HG02763 (cell line): ENCODE measurements around the gene ZNF41.
A peak's percentile ranks its signal among the peaks of the same experiment; 100 is the strongest.
"Not testable (repeated sequence)": the region's sequence is repeated elsewhere in the genome, so short reads cannot be mapped to it uniquely, and the experiment has no call there.

Source experiments
- ATAC-seq: cut with Tn5 transposase; IDR thresholded peaks from one replicate; pipeline ENCODE4 v1.9.1; 2021; ENCODE audit warnings: mild to moderate bottlenecking, moderate library complexity; ENCODE audit not compliant: unreplicated experiment

The ZNF41 gene

DNA sequence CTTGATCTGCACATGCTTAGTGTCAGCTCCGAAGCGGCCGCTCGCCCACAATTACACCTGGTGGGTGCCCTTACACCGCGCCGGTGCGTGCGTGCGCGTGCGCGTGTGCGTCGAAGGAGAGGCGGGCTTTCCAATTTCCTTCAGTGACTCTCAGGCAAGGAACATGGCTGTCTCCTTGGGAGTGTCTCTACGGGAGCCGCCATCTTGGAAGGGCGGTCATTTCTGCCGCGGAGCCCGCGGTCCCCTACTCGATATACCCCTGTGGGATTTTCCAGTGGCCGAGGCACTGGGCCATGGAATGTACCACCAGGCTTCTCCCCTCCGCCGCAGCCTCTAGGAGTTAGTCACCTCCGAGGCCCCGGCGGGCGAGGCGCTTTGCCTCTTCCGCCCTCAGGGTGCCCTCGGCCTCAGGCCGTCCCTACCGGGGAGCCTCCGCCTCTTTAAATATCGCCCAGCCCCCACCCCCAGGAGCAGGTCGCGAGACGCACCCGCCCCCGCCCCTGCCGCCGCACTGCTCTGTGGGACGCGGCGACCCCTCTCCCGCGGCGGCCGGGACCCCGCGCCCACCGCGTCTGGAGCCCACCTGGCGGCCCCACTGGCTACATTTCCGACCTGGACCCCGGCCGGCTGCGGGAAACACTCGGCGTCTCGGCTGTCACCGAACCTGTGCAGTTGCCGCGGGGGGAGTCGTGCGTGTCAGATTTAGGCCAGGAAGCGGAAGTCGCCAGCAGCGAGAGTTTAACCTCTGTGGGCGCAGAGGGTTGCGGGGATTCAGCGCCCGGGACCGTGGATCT, at the start of gene ZNF41:
TSS of gene ZNF41 (minus strand) at position 711 of the 794 bp plus-strand sequence. CDS start 15,741 bp downstream, outside the sequence.
- peak; percentile 84 for ATAC-seq

DNA sequence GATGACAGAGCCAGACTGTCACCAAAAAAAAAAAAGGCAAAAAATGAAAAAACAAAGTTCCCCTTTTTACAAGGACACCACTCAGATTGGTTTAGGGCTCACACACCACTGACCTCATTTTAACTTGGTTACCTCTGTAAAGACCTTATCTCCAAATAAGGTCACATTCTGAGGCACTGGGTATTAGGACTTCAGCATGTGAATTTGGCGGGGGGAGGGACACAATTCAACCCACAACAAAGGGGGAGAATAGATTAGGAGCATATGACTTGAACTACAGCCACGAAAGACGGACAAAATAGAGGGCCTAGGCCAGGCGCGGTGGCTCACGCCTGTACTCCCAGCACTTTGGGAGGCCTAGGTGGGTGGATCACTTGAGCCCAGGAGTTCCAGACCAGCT, 47.0 kb upstream of the ZNF41 start:
- ATAC-seq = no peak

DNA sequence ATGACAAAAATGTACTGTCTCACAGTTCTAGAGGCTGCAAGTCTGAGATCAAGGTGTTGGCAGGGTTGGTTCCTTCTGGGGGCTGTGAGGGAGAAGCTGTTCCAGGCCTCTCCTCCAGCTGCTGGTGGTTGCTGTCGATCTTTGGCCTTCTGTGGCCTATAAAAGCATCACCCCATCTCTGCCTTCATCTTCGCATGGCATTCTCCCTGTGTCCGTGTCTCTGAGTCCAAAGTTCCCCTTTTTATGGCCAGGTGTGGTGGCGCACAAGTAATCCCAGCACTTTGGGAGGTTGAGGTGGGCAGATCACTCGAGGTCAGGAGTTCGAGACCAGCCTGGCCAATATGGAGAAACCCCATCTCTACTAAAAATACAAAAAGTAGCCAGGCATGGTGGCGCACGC, 46.5 kb upstream of the ZNF41 start:
- no peak for ATAC-seq

DNA sequence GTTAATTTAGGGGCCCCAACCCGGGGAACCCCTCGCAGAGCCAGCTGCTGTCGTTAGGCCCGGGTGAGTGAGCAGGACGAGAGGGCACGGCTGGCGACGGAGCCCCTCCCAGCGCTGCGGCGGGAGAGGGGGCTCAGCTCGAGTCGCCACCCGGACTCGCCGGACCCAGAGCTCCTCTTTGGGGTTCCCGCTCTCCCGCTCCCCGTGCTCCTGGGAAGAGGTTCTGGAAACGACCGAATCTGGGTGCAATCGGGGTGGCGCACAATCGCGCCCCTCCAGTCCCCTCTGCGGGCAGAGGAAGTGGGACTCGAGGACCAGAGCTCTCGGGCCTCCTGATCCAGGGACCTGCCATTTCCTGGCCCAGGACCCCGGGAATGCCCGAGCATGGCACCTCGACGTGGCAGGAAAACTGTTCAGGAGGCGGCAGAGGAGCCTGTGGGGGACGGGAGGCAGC, 40.7 kb upstream of the ZNF41 start:
- ATAC-seq = no peak

DNA sequence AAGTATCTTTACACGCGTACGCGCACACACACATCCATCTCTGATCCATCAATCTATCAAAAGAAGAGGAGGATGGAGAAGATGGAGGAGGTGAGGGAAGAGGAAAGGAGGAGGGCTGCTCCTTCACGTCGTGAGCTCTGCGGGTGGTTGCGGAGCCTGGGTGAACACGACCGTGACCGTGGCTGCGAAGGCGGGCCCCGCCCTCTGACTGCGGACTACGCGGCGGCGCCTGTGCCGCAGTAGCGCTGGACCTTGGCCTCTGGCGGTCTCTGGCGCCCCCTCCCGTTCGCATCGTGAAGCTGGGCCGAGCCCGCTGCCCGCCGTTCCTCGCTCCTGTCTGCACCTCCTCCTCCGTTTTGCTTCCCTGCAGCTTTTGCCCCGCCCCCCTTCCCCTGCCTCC, 40.3 kb upstream of the ZNF41 start:
- ATAC-seq = peak; percentile 85

DNA sequence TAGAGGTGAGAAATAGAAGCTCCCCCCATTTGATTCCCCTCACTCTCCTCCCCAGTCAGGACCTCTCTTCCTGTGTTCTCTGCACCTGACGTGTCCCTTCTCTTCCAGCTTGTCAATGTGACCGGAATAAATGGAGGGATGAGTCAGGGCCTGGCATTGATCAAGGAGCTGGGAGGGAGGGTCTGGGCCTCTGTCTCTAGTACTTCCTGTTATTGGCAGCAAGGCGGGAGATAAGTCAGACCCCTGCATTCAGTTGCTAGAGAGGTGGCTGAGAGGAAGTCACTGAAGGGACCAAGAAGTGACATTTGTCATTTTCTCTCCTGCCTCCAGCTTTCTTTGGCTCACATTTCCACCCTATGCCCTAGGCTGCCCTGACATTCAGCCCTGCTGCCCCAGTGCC, 35.1 kb upstream of the ZNF41 start:
- no peak for ATAC-seq

DNA sequence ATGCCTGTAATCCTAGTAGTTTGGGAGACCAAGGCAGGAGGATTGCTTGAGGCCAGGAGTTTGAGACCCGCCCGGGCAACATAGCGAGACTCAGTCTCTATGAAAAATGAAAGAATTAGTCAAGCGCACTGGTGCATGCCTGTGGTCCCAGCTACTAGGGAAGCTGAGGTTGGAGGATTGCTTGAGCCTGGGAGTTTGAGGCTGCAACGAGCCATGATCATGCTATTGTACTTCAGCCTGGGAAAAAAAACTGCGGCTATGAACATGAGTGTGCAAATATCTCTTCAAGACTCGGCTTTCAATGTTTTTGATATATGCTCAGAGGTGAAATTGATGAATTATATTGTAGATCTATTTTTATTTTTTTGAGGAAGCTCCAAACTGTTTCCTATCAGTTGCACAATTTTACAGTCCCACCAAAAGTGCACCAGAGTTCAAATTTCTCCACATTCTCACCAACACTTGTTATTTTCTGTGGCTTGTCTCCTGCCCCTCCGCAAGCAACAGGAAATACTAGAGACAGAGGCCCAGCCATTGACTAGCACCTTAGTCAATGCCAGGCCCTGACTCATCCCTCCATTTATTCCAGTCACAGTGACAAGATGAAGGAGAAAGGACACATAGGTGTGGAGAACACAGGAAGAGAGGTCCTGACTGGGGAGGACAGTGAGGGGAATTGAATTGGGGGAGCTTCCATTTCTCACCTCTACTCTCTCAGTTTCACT, 33.1 kb upstream of the ZNF41 start:
- no peak for ATAC-seq

DNA sequence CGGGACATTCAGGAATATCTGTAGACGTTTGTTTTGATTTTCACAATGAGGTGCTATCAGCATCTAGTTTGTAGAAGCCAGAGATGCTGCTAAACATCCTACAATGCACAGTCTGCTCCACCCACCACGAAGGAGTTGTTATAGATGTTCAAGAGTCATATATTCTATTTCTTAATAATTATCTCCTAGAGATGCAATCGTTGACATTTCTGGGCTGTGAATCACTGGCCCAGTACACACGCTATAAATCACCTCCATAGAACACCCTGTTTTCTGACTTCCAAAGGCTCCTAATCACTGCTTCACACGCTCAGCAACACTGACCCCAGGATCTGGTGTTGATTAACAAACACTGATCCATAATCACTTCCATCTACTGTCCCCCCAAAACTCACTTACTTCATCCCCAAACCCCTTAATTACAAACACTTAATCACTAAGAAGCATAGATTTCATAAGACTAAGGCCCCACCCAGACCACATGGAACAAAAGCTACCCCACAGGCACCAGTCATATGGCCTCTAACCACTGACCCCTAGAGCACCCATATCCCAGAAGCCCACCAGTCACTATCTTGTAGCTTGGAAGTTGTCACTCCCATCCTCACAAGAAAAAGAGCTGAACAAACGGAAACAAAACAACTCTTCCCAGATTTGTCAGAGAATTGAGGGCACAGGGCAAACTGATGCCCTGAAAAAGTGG, 31.7 kb upstream of the ZNF41 start:
- no peak for ATAC-seq

DNA sequence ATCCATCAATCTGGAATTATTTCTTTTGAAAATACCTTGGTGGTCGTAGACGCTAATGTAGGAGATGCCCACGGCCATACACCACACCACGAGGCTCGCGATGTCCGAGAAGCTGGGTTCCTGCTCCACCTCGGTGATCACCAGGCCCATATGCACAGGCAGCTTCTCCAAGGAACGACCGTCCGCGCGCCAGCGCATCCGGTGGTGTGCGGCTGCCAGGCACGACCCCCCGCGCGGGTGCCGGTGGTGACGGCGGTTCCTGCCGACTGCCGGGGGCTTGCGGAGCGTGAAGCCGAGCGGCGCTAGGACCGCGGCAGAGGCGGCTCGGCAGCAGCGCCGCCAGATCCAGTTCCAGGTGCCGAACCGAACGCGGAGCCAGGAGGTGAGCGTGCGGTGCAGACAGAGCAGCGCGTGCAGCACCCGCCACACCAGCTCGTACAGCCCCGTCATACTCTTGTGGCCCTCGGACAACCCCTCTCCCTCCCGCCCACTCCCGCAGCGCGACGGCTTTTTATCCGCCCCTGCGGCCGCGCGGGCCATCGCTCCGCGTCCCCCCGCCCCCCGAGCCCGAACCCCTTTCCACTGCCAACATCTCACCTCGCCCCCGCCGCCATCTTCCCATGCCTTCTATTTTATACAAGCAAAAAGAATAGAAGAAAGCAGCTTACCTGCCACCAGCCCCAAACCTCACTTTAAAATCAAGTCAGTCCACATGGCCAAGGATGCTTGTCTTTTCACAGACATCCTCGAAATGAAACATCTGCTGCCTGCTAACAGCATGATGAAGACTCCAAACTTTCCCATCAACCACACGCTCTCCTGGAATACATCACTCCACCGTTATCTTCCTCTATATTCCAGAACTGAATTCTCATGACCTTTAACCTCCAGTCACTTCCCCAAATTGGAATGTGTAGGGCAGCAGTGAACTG, 30.3 kb upstream of the ZNF41 start:
- ATAC-seq = not testable (repeated sequence)

DNA sequence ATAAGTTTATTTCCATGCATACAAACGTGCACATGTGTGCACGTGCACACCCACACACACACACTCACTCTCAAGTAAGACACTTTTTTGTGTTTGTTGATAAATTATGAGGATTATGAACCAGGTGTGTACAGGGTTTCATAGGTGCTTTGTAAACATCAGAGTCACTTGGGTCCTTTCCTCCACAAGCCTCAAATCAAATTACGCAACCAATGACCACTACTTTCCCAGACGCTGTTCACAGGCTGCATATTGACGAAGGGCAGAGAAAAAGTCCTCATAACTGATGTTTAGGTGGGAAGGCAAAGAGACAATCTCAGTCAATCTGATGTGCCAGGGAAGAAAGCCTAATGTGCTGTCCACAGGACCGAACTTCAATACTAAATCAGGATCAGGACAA, 29.4 kb upstream of the ZNF41 start:
- ATAC-seq = not testable (repeated sequence)

DNA sequence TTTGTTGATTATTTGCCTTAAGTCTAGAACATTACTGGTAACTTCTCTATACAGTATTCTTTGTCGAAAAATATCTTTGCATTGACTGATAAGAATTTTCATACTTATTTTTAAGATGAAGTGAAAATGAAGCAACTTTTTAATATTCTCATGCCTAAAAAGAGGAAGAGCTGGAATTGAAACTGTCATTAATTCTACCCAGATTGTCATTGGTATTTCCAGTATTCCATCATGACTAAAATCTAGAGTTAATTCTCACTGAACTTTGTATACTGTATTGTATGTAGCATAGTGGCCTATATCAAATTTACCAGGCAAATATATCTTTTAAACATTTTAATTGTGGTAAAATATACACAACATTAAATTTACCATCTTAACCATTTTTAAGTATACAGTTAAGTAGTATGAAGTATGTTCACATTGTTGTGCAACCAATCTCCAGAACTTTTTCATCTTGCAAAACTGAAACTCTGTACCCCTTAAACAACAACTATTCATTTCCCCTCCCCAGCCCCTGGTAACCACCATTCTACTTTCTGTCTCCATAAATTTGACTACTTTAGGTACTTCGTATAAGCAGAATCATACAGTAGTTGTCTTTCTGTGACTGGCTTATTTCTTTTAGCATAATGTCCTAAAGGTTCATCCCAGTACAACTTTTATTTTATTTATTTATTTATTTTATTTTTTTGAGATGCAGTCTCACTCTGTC, 24.3 kb upstream of the ZNF41 start:
- ATAC-seq = no peak

DNA sequence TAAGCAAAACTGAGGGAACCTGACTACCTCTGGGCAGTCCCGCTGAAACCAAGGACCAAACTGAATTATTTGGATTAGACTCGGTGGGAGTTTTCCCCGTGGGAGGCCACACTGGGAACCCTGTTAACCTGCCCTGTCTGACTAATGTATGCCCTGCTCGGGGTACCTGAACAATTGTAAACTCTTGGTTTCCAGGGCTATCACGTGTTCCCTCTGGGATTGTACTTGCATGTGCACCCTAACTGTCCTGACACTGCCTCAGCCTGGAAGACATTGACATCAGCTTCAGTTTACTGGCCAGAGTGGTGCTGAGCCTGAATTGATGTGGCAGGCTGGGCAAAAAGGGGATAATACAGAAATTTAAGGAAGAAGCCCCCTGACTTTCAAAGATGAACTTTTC, 20.1 kb upstream of the ZNF41 start:
- ATAC-seq = no peak

DNA sequence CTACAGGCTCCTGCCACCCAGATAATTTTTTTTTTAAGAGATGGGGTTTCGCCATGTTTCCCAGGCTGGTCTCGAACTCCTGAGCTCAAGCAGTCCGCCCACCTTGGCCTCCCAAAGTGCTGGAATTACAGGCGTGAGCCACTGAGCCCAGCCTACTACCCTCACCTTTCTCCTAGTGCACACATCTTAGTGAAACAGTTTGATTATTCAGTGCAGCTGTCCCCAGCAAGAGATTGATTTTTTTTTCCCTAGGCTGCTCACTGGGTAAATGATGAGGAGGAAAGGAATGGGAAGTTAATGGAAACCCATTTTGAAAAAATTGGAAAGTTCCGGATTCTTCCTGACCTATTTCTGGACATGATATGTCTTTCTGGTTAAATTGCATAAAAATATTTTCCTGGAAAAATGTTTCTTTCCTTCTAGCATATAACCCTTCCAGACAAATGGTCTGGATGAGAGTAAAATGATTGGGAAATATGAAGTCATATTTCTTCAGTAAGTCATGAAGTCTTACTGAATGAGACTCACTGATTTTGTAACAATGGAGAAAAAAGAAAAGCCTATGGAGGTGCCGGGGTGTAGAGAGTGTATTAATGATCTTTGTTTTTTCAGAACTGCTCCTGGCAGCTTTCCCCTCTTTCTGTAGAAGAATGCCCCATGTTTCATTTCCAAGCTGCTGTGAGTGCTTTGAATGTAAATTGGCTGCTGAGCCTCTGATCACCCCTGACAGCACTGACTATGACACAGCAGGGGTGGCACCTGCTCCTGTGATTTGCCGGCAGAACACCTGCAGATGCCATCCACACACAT, 19.5 kb upstream of the ZNF41 start:
- ATAC-seq = no peak

DNA sequence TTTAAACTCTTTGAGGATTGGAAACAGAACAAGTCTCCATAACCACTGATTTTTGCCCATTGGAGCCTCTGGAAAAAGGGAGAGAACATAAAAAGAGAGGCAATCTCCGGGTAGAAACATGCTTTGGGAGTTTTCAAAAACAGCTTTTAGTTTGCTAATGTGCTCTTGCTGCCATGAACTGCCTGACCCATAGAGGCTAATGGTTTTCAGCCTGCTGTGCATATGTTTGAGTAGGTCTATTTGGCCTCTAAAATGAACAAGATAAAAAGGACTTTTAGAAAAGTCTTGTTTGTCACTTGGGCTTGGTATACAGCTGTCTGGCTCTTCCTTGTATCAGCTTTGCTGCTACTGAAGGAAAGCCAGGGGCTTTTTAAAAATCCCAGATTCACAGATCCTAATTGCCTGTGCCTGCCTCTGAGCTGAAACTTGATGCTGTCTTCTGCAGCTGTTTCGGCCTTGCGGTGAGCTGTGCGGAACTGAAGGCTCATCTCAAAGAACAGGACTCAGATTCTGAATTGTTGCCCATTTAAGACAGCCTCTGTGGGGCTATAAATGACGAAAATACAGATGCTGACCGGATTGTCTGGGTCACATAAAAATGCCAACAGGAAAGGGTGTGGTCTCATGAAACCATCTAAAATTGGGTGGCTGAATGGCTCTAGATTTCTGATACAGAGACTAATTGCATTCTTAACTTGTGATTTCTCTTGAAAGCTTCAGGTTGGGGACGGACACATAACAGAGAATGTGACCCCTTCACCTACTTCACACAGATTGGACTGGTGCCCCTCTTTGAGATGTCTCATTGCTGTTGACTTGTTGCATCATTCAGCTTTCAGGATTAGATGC, 18.4 kb upstream of the ZNF41 start:
- ATAC-seq = no peak

DNA sequence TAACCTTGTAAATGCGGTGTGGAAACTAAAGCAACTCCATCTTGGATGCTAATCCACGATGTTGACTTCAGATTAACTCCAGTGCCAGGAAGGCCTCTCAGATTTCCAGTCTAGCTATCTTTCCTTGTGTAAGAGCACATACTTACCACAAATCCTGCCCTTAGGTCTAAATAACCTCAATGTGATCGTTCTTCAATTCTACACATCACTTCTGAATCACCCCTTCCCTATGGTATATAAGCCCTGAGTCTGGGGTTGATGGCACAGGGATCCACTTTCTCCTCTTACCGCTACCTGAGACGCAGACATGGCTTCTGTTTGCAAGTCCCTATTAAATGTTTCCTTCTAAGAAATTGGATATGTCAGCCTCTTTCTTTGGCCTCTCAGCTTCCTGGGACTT, 17.5 kb upstream of the ZNF41 start:
- no peak for ATAC-seq

DNA sequence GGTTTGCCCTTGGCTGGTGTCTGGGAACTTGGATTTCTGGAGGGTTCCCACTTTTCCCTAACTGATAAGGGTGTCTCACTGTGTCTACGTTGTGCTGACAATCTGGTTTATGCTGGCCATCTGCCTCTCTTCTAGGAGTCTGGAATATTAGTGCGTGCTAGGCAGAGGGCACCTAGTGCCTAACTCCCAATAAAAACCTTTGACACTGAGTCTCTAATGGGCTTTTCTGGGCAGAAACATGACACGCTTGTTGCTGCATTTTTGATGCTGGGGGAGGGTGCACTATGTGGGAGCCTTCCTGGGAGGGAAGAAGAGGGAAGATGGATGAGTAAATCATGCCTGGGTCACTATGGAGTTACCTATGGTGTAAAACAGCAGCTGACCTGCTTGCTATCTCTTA, 16.3 kb upstream of the ZNF41 start:
- no peak for ATAC-seq

DNA sequence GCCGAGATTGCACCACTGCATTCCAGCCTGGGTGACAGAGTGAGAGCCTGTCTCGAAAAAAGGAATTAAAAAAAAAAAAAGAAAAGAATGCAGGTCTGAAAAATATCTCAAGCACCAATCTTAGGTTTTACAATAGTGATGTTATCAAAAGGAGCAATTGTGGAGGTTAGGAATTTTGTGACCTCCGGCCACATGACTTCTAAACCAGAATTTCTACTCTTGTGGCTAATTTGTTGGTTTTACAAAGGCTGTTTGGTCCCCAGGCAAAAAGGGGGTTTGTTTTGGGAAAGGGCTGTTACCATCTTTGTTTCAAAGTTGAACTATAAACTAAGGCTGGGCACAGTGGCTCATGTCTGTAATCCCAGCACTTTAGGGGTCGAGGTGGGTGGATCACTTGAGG, 15.4 kb upstream of the ZNF41 start:
- ATAC-seq = no peak

DNA sequence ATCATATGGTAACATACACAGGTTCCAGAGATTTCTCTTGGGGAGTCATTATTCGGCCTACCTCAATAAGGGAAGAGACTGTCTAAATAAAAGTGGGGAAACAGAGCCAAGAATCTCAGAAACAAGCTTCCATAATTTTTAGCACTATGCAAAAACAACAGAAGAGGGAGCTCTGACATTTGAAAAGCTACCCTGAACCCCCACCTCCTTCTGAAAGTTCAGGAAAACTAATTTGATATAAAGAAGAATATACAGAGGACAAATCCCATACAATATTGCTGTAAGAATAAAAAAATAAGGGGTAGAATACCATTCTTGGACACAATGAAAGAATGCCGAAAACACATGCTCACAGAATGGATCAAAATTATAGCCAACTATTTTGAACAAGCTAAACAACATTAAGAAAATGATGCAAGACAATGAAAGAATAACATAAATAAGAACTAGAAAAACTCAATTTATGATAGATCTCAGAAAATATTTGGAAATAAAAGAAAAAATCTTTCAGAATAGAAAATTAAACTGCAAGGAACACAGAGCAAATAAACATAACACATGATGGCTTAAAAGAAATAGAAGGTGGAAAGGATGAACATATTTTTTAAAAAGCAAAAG, 14.4 kb upstream of the ZNF41 start:
- no peak for ATAC-seq
